Hepatocyte (in vitro differentiated cells): ENCODE data around the gene PACRG.

ENCODE experiments used
- CTCF ChIP-seq: fragments of 200-600 bp; sonication (generic); IDR thresholded peaks from 2 replicates; pipeline ENCODE4 v1.5.1; 2016; ENCODE audit warnings: antibody characterized with exemption, mild to moderate bottlenecking; ENCODE audit not compliant: poor library complexity
- EZH2phosphoT487 ChIP-seq: fragments of 200-600 bp; sonication (generic); IDR thresholded peaks from one replicate; pipeline ENCODE4 v1.6.1; 2018; ENCODE audit warnings: antibody characterized with exemption, mild to moderate bottlenecking, low read depth, moderate library complexity; ENCODE audit not compliant: unreplicated experiment, severe bottlenecking

- TF ChIP-seq CTCF (no peak), EZH2phosphoT487 (no peak)
These were observed 229.3 kb downstream of the PACRG start for GRCh38 chr6:162957062-162957461.
